Left renal pelvis (tissue), 4 donors: ENCODE data around the gene KCTD16. TPM values are rescaled to one million over a fixed set of nuclear protein-coding genes. Genes with fewer than 3 reads are reported as not detected.

Experiments
- DNase-seq, 4 donors: peaks; one replicate each; pipeline ENCODE4 v3.0.0-alpha.2; 2013; ENCODE audit warnings: low read depth in 4 of 4, low spot score in 3 of 4
- polyA plus RNA-seq, 4 donors: library from polyadenylated mRNA; unstranded; fragments of 120-200 nt; gene quantifications; one replicate each; pipeline ENCODE4 v1.2.1, GENCODE V29; 2013; ENCODE audit not compliant: insufficient read length in 4 of 4

The KCTD16 gene
- polyA plus RNA-seq, 4 donors: 0.60 to 2.8 (median 2.4) TPM

DNA sequence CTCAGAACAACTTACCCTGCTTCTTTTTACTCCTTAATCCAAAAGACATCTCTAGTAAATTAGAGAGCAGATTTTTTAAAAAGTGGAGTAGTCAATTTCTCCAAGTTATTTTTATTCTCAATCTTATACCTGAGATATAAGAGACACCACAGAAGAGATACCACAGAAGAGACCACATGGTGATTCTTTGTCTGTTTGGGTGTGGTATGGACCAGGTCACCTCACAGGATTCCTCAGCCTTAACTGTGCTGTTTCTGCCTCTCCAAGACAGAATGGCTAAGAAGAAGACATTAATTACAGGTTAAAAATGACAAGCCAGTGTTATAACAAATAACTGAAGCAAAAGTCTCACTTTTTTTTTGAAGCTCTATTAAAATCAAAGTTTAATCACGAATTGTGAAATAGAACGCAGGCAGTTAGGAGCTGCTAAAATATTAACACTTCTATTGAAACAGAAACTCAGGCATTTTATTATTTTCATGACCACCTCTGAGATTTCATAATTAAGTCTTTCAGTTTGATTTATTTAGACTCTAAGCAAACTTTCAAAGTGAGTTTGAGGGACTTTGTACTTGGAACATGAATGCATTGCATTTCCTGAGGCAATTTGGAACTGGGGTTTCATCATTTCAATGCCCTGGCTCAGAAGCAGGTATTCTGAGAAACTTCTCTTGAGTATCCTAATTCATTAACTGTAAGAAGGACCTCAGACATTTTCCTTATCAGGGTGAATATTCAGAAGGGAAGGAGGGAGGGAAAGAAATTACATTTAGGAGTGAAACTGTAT is 280.7 kb downstream of the KCTD16 start:
- no peak for DNase-seq

DNA sequence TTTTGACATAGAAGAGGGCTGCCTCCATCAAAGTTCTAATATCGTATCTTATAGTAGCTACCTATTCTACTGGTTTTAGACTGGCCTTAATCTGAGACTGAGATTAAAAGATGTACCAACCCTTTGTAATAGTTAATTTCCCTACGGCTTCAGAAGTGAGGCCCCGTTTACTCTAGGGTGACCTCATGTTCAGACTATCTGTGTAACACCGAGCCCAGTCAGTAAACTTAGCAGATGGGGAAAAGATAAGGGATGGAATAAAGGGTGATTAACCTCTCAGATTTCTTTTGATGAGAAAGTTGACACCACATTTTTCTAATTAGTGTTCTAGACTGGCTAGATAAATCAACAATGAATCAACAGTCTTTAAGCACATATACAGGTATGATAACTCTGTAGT is 283.1 kb downstream of the KCTD16 start:
- DNase-seq: no peak

DNA sequence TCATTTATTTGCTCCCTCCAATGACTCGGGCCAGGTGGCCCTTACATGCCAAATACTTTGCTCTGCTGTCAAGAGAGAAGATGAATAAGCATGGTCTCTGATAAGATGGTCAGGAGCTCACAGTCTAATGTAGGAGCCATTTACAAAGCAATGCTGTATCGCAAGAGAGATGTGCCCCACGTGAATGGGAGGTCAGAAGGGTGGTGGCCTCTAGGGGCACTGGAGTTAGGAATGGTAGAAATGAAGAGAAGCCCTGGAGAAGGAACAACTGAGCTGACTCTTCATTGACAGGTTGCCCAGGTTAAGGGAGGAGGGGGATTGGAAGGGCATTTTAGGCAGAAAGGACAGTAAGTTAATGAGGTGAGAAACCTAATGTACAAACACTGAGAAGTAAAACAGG is 286.5 kb downstream of the KCTD16 start:
- DNase-seq: no peak

DNA sequence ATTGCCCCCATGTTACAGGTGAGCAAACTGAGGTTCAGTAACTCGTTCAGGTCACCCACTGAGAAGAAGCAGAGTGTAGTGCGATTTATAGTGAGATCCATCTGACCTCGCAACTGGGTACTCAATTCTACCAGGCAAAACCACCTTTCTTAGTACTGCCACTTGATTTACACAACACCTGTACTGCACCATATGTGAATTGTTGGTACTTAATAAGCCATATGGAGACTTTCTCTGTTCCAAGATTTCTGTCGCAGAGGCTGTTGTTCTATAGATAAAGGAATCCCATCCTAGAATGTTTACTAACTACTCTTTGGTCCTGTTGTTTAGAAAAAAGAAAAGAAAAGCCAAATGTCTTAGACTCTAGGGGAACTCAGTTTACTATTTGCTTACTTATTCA is 287.5 kb downstream of the KCTD16 start:
- DNase-seq: no peak

DNA sequence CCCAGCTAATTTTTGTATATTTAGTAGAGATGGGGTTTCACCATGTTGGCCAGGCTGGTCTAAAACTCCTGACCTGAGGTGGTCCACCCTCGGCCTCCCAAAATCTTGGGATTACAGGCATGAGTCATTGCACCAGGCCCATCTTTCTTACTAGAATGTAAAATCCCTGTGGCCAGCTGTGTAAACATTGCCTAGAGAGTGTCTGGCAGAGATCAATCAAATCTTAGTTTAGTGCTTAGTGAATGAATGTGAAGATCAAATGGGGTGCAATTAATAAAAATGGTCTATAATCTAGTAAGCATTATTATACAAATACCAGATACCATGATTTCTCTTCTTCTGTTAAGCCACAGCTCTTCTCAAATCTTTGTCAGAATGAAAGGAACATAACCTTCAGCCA is 289.9 kb downstream of the KCTD16 start:
- DNase-seq: no peak

DNA sequence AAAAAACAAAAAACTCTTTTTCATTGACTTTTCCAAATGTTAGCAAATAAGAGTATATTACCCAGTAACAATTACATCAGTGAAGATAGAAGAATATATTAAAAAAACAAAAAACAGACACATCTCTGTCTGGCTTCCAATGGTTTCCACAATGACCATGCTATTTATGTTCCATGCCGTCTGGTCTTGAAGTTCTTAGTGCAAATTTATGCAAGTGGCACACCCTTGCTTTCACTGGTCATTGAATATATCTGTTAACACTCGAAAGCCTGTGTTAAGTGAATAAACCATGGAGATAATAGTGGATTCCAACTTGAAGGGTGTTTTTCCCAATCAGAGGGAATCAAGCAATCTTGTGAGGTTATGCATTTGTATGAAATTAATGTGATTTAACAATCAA is 291.9 kb downstream of the KCTD16 start:
- no peak for DNase-seq

DNA sequence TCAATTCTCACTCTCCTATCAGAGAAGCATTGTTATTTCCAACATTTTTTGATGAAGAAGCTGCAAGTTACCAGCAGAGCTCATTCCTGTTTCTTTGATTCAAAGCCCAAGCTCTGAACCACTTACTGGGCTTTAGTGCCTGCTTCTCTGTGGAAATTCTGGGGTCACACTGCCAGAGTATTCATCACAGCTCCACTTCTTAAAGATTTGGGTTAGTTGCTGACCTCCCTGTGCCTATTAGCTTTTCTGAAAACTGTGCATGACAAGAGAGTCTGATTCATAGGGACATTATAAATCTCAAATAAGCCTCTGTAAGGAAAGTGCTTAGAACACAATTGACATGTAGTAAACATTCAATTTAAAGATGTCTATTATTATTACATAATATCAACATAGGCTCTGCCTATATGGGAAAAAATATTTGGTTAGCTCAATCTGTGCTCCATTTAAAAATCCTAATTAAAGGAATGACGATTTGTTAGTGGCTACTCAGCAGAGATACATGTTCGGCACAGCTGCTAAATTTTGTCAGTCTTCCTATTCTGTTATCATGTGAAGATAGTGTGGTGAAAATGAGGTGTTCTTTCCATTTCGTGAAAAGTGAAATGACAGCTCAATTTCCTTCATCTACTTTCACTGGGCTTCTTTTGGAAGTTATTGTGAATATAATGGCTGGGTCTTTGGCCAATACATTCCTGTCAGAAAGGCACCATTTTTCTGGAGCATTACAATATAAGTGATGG is 293.0 kb downstream of the KCTD16 start:
- no peak for DNase-seq

DNA sequence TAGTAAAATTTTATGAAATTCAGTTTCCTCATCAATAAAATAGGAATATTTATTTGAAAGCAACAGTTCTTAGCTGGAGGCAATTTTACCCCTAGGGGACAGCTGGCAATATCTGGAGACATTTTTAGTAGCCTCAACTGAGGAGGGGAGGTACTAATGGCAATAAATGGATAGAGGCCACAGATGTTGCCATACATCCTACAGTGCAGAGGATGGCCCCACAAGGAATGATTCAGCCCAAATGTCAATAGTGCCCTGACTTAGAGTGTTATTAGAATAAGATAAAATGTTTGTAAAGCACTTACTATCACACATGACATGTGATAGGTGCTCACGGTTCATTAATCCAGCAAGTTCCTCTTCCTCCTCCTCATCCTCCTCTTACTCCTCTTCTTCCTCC is 293.6 kb downstream of the KCTD16 start:
- no peak for DNase-seq

DNA sequence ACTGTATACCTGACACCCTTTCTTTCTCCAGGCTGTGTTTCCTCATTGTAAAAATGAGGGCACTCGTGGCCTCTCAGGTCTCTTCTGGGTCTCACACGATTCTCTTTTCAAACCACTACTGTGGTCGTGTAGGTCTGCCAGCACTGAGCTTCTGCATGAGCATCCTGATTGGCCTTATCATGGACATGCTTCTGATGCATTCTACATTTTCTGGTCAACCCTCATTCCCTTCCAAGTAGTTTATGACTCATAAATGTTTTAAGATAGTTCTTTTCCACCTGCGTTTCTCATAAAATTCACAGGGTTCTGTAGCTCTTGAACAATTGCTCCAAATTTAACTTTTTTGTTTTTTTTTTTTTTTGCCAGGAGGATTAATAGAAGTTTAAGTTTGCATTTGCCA is 294.8 kb downstream of the KCTD16 start:
- DNase-seq: no peak

DNA sequence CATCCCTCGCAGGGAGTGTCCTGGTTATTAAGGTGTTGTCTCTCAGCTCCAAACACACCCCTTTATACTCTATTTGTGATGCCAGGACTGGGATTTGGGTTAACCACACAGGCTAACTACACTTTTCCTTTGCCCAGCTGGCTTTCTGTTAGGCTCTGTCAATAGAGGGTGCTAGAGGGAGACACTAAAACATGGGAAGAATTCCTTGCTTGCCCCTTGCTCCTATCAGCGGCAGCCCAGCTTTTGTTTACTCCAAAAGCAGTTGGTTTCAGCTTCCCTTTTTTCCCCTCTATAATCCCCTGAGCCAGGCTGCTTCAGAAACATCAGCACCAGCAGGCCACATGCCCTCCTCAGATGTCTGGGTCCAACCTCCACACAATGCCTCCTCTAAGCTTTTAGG is 297.1 kb downstream of the KCTD16 start:
- DNase-seq: no peak

DNA sequence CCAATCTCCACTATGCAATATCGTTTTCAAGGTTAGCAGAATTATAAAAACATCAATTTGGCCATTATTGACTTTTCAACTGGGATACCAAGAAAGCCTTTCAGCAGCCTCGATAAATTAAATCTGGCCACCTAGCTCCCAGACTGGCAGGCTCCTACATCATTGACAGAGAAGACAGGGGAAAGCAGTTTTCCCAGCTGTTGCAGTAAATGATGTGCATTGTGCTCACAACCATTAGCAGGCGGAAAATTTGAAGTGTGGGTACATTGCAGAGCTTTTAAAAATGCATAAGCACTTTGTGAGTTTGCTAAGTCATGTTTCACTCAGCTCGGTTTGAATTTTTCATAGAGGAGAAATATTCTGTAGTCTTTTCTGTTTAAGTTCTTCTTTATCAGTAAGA is 297.9 kb downstream of the KCTD16 start:
- DNase-seq: no peak

DNA sequence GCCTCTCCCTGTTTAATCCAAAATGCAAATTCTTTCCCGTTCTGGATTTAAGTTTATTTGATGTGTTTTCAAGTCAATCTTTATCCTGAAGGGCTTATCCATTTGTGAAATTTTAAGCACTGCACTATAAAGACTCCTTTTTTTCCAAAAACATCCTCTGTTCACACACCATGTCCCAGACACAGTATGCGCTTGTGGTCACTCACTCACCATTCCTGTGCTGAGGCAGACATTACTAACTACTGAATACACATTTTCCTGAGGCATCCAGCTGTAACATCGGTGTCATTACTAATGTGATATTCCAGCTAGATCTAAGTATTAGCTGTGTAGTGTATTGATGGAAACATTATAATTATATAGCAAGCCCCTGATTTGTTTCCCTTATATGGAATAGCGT is 298.4 kb downstream of the KCTD16 start:
- no peak for DNase-seq

DNA sequence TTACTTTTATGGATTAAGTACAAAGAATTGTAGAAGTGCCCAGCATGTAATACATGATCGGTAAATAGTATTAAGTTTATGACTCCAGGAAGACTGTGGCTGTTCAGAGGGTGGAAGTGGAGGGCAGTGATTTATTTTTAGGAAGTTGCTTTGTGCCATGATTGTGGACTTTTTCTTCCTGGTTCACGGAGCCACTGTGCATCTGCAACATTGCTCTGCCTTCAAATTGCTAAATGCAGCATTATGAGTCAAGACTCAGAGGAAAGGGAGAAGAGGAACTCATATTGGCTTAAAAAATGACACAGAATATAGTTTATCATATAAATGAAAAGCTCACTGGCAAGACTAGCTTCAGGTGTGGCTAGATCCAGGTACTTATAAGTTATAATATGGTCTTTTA is 301.5 kb downstream of the KCTD16 start:
- DNase-seq: no peak

DNA sequence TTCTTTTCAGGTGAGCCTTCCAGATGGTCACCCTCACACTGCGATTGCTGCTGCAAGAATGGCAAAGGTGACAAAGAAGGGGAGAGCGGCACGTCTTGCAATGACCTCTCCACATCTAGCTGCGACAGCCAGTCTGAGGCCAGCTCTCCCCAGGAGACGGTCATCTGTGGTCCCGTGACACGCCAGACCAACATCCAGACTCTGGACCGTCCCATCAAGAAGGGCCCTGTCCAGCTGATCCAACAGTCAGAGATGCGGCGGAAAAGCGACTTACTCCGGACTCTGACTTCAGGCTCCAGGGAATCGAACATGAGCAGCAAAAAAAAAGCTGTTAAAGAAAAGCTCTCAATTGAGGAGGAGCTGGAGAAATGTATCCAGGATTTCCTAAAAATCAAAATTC is 303.0 kb downstream of the KCTD16 start:
- no peak for DNase-seq

DNA sequence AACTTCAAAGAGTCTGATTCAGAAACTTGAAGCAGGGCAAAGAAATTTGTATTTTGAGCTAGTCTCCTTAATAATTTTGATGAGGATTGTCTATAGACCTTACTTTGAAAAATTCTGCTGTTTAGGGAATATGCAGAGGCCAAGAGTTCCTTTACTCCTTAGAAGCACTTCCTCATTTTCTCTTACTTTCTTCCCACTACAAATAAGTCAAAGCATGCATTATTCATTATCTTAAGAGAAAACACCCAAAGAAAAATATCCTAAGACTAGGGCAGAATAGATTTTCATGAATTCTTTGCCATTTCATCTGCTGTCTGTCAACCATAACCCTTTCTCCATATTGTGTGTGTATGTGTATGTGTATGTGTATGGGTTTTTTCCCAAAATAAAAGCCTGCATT is 307.9 kb downstream of the KCTD16 start:
- DNase-seq: no peak

DNA sequence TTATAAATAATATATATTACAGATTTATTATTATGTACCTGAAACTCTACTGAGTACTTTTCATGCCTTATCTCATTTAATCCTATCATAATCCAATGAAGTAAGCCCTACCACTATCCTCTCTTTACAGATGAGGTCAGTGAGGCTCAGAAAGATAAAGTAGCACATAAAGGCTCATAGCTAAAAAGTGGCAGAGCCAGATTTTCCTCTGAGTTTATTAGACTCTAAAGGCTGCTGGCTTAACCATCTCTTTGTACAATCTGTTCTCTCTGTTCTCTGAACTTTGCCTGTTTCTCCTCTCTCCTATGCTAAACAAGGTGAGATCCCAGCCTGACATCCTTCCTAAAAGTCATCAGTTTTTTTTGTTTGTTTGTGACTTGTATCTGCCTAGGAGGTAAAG is 311.2 kb downstream of the KCTD16 start:
- DNase-seq: no peak

DNA sequence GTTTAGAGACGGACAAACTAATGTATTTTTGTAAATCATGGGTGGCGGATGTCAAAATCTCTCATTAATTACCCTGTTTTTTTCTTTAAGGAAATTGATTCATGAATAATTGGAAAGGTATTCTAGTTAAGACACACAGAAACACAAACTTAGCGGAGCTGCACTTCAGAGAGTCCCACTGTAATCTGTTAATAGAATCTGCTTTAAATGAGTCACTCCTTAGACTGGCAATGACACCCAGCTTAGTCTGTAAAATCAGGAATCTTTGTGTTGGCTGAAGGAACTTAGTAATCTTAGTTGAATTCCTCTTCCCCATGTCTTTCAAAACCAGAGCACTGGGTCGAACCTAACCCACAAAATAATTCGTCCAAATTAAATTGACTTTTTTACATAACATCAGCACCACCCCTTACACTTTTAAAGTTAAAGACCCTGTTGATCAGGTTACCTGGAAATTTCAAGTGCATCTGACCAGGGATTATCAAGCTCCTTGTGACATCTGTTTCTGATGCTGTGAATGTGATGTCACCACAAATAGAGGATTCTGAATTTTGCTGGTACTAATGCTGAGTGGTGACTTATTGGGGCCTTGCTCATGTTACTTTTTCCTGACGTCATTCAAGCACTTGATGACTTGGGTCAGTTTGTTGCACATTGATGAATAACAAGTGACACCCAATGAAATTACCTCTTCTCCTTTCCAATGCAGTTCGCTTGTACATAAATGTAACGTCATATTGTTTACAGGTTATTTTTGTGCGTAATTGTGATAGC is 313.6 kb downstream of the KCTD16 start:
- no peak for DNase-seq

DNA sequence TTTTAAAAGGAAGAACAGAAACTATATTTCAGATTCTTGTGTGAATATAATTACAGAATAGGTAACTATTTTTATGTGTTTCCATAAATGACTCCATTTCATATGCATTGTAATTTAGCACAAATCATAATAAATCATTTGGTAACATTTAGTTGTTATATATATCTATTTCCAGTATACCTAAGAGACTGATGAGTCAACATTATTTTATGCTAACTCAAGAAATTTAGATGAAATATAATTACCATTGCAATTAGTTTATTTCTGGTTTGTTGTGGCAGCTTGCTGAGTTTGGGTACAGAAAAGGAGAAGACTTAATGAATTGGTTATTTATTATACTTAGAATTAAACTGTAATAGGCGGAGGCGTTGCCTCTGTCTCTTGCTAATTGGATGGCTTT is 314.9 kb downstream of the KCTD16 start:
- no peak for DNase-seq

DNA sequence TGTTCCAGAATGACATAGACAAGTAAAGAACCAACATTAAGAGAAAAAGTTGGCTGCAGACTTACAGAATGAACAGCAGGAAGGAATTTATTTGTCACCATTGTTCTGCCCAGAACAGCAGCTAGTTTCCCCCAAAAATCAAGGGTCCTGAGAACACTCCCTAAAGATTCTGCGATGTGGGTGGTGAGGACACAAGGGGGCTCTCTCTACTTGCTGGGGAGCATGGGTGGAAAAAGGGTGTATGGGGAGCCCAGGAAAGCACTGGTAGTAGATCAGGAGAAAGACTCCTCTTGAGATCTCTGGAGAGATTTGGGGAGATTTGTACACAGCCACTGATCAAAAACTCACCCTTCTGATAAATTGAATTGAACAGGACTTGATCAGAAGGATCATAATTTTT is 316.5 kb downstream of the KCTD16 start:
- DNase-seq: no peak

DNA sequence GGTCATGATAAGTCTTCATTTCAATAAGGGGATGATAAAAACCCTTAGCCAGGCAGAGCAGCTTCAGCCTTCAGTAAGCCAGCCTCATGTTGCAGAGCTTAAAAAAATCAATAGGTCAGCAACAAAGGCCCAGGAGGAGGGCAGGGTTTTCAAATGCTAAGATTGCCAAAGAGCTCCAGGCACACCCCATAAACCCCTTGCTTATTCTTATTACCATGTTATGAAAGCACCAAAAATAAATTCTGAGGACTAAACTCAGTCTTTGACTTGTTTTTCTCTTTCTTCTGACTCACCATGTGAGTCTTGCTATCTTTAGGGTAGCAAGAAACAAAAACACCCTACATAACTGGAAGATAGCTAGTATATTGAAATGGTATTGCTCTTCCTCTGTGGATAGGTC is 317.1 kb downstream of the KCTD16 start:
- no peak for DNase-seq

DNA sequence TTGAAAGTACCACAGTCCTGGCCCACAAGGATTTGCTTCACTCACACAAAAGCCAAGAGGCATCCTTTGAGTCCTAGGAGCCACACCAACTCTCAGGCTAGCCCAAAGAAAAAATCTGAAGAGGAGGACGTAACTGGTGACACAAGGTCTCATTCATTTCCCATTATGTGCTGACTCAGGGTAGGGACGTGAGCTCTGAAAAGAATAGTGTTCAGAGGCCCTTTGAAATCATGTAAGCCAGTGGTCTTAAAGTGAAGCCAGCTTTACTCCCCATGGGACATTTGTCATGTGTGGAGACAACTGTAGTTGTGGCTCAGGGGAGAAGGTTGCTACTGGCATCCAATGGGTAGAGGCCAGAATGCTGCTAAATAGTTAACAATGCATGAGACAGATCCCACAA is 332.4 kb downstream of the KCTD16 start:
- no peak for DNase-seq
